LNCAP (cell line): ENCODE measurements around the gene NOL11.

Source experiments
- TF ChIP-seq, protein P1 (sequence below): fragments of 450-650 bp; IDR thresholded peaks from 2 replicates; pipeline ENCODE4 v1.5.1; 2017; ENCODE audit warnings: mild to moderate bottlenecking

The NOL11 gene

DNA sequence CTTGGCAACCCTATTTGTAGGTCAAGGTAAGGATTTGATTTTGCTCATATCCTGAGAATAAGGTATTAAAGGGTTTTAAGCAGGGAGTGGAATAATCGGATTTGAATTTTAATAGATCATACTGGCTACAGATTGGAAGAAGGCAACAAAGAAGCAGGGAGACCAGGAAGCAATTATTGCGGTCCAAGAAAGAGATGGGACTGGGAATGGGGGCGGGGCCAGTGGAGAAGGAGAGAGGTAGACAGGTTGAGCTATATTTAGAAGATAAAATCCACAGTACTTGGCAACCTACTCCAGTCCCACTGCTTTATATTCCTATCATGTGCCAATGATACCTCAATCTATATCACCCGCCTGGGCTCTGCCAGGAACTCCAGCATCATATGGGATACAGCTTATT, 5.8 kb upstream of the NOL11 start:
- TF ChIP-seq, protein P1, sequence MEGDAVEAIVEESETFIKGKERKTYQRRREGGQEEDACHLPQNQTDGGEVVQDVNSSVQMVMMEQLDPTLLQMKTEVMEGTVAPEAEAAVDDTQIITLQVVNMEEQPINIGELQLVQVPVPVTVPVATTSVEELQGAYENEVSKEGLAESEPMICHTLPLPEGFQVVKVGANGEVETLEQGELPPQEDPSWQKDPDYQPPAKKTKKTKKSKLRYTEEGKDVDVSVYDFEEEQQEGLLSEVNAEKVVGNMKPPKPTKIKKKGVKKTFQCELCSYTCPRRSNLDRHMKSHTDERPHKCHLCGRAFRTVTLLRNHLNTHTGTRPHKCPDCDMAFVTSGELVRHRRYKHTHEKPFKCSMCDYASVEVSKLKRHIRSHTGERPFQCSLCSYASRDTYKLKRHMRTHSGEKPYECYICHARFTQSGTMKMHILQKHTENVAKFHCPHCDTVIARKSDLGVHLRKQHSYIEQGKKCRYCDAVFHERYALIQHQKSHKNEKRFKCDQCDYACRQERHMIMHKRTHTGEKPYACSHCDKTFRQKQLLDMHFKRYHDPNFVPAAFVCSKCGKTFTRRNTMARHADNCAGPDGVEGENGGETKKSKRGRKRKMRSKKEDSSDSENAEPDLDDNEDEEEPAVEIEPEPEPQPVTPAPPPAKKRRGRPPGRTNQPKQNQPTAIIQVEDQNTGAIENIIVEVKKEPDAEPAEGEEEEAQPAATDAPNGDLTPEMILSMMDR = no peak

DNA sequence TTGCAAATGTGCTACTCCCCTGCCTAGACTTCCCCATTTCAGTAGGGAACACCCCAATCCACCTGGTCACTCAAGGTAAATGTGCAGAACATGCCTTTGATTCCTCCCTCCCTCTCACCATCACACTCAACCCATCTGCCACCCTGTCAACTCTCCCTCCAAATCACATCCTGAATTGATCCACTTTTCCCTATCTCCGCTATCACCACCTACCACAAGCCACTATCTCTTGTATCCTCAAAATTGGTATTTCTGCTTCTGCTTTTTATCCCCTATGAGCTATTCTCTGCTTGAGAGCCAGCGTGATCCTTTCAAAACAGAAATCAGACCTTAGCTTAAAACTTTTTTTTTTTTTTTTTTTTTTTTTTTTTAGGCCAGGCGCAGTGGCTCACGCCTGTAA, 5.4 kb upstream of the NOL11 start:
- TF ChIP-seq, protein P1 = no peak

DNA sequence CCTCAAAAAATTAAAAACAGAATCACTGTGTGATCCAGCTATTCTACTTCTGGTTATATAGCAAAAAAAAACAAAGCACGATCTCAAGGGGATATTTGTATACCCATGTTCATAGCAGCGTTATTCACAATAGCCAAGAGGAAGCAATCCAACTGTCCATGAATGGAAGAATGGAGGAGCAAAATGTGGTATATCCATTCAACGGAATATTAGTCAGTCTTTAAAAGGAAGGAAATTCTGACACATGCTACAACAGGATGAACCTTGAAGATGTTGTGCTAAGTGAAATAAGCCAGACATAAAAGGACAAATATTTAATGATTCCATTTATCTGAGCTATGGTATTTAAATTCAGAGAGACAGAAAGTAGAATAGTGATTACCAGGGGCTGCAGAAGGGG, 4.6 kb upstream of the NOL11 start:
- TF ChIP-seq, protein P1 = no peak

DNA sequence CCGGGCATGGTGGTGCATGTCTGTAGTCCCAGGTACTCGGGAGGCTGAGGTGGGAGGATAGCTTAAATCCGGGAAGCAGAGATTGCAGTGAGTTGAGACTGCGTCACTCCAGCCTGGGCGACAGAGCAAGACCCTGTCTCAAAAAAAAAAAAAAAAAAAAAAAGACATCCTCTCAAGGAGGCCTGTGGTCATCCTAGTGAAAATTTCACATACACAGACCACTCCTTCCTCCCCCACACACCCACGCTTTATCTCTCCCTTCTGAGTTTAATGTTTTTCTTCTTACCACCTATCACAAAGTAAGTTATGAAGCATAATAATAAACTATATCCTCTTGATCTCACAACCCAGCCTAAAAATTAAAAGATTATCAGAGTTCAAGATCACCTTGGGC, 1.3 kb upstream of the NOL11 start:
- TF ChIP-seq, protein P1 = no peak

DNA sequence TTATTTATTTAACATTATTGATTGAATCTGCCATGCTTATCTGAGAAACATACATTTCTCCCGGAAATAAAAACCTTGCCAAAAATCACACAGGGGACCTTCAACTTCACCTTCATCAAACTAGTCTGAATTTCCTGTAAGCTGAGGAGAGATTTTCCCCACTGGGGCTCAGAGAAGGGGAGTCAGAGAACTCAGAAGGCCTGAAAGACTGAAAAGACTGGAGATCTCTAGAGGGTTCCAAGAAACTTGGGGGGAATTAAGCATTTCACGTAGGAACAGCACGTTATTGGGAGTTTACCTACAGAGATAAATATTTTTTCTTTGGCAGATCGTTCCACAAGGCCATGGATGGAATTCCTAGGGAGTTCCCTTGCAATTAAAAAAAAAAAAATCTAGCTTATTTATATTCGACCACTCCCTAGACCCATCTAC, 528 bp upstream of the NOL11 start:
- TF ChIP-seq, protein P1 = no peak

DNA sequence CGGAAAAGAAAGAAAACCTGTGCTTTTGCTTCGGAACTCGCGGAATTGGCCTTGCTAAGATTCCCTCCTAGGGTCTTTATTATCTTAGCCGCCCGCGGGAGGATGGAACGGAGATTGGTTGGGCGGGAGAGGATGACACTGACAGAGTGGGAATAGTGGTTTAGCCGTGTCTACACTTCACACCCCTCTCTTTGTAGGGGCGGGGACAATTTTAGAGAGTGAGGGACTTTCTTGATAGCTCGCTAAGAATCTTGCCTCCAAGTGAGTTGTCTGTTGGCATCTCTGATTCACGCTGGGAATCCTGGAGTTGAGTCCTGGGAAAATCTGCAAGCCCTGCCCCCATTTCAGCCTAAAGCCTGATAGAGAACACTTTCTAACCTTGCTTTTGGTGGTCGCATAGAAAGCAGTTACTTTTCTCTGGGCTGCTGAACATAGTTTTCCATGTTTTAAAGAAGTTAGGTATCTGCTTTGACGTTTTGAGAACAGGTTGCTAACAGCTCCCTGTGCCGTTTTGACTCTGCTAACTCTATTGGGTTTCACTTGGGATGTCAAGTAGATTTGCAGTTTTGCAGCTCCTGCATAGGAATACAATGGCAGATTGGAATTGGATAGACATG, 697 bp downstream of the NOL11 start:
- TF ChIP-seq, protein P1 = no peak

DNA sequence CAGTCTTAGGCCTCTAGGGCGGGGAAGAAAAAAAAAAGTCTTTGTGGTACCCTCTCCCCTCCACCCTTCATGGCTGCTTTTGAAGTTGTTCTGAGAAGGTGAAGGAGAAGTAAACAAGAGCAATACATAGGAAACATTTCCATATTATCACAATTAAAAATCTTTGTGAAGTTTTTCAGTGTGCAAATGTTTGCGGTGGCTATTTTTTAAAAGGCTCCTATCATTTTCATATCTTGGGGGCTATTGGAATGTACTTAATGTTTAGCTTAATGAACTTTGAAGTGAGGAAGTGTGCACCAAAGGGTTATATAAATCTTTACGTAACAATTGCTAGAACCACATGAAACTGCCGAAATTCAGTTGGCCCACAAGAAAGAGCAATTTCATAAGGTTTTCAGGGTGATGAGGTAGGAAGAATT, 7.6 kb downstream of the NOL11 start:
- TF ChIP-seq, protein P1 = no peak

DNA sequence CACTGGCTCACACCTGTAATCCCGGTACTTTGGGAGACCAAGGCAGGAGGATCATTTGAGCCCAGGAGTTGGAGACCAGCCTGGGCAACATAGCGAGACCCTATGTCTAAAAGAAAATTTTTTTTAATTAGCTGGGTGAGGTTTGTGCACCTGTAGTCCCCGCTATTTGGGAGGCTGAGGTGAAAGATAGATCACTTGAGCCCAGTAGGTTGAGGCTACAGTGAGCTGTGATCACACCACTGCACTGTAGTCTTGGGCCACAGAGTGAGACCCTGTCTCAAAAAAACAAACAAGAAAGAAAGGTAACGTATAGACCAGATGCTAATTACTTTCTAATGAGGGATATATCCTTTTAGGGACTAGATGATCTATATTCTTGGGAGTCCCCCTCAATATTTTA, 8.1 kb downstream of the NOL11 start:
- TF ChIP-seq, protein P1 = no peak
